Mesodermal cell (in vitro differentiated cells): ENCODE measurements around the gene GID8.

Source experiments
- H3K27ac ChIP-seq: 2 replicates; pipeline ENCODE4 v1.7.0; 2013; ENCODE audit warnings: mild to moderate bottlenecking, low read depth, low read length, moderate library complexity; ENCODE audit not compliant: severe bottlenecking
- H3K36me3 ChIP-seq: 2 replicates; pipeline ENCODE4 v1.7.1; 2013; ENCODE audit warnings: mild to moderate bottlenecking, low read length, moderate library complexity; ENCODE audit not compliant: control insufficient read depth, insufficient read depth
- H3K4me1 ChIP-seq: one replicate; pipeline ENCODE4 v1.7.1; 2013; ENCODE audit warnings: mild to moderate bottlenecking, low read length; ENCODE audit not compliant: insufficient read depth, control insufficient read depth, poor library complexity, severe bottlenecking
- H3K4me3 ChIP-seq: 2 replicates; pipeline ENCODE4 v1.7.0; 2013; ENCODE audit warnings: low read length, control low read depth, mild to moderate bottlenecking; ENCODE audit not compliant: insufficient read depth, poor library complexity, severe bottlenecking; ENCODE audit errors: extremely low read depth
- H3K9me3 ChIP-seq: 2 replicates; pipeline ENCODE4 v1.7.1; 2013; ENCODE audit warnings: mild to moderate bottlenecking, low read length, moderate library complexity; ENCODE audit not compliant: control insufficient read depth
- WGBS, 2 experiments: methylation state at CpG; one replicate each; pipeline ENCODE4 v1.1.5; 2013; ENCODE audit warnings: missing lambda C conversion rate in 2 of 2; ENCODE audit not compliant: insufficient coverage in 2 of 2; 5-methylcytosine and 5-hydroxymethylcytosine counted together

GID8 gene

DNA sequence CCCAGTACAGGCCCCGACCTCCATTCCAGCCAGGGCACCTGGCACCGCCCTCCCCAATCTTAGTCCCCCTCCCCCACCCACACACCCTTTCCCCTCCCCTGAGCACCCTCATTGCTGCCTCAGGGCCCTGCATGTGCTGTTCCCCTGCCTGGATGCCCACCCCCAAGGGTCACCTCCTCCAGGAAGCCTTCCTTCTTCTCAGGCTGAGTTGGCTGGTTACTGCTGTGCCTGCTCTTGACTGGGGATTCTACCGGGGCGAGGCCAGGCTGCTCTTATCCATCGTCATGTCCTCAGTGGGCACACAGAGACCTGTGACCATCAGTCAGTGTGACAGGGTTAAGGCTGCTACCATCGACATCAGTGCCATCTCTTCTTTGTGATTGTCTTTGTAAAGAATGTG, 45.3 kb downstream of the GID8 start:
- Histone ChIP-seq H3K4me1 (no peaks in the 10 kb centered on the region), H3K9me3 (no peaks in the 10 kb centered on the region), H3K4me3 (no peak overlapping the region), H3K36me3 (no peaks in the 10 kb centered on the region), H3K27ac (no peak overlapping the region)
- 93% methylated on average over 4 of the region's 6 CpGs; no CpG with 5 or more reads in 1 of the 2 experiments for WGBS, 2 experiments

GRCh38 chr20:62984666-62985443, 46.9 kb downstream of the GID8 start:
- Histone ChIP-seq H3K9me3 (no peaks in the 10 kb centered on the region), H3K4me1 (no peaks in the 10 kb centered on the region), H3K4me3 (no peak overlapping the region), H3K36me3 (no peaks in the 10 kb centered on the region), H3K27ac (no peak overlapping the region)
- WGBS, 2 experiments: 86 to 90% methylated on average over 17 to 18 of the region's 18 CpGs

DNA sequence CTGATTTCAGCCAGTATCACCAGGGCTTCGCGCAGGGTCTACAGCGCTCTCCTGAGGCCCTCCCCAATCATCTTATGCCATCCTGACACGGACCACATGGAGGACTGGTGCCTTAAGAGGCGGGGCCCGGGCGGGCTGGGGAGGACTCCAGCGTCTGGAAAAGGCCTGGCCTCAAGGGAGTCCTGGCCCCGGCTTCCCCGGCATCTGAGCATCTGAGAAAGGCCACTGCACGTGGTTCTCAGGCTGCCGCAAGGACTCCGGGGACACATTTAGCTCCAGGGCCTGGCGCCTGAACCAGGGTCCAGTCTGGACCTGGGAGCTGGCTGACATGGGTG, 47.5 kb downstream of the GID8 start:
- Histone ChIP-seq H3K36me3 (no peaks in the 10 kb centered on the region), H3K27ac (no peak overlapping the region), H3K4me1 (no peaks in the 10 kb centered on the region), H3K4me3 (no peak overlapping the region), H3K9me3 (no peaks in the 10 kb centered on the region)
- 83 to 88% methylated on average over 14 of the region's 14 CpGs for WGBS, 2 experiments

GRCh38 chr20:62986257-62986800, 48.4 kb downstream of the GID8 start:
- Histone ChIP-seq H3K4me3 (no peak overlapping the region), H3K36me3 (no peaks in the 10 kb centered on the region), H3K27ac (no peak overlapping the region), H3K4me1 (no peaks in the 10 kb centered on the region), H3K9me3 (no peaks in the 10 kb centered on the region)
- WGBS, 2 experiments: 88 to 100% methylated on average over 1 to 6 of the region's 6 CpGs

- H3K36me3 ChIP-seq: no peaks in the 10 kb centered on the region
- WGBS, 2 experiments: 64 to 67% methylated on average over 8 to 9 of the region's 10 CpGs
Measured at GRCh38 chr20:62987114-62987513, 49.2 kb downstream of the GID8 start.

DNA sequence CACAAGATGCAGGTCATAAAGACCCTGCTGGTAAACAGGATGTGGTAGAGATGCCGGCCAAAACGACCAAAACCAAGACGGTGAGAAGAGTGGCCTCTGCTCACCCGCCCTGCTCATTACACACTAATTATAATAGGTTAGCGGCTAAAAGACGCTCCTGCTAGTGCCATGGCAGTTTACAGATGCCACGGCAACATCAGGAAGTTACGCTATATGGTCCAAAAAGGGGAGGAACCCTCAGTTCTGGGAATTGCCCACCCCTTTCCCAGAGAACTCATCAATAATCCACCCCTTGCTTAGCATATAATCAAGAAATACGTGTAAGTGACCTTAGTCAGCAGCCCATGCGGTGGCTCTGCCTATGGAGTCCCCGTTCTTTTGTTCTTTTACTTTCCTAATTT, 51.3 kb downstream of the GID8 start:
- no peak overlapping the region for H3K27ac ChIP-seq
- H3K36me3 ChIP-seq: no peaks in the 10 kb centered on the region
- H3K4me1 ChIP-seq: no peaks in the 10 kb centered on the region
- H3K4me3 ChIP-seq: no peak overlapping the region
- no peaks in the 10 kb centered on the region for H3K9me3 ChIP-seq
- 74 to 86% methylated on average over 10 to 11 of the region's 11 CpGs for WGBS, 2 experiments

More at GRCh38 chr20:62987114-62987513, 49.2 kb downstream of the GID8 start:
- no peak overlapping the region for H3K4me3 ChIP-seq
- no peak overlapping the region for H3K27ac ChIP-seq
- H3K9me3 ChIP-seq: no peaks in the 10 kb centered on the region
- no peaks in the 10 kb centered on the region for H3K4me1 ChIP-seq

DNA sequence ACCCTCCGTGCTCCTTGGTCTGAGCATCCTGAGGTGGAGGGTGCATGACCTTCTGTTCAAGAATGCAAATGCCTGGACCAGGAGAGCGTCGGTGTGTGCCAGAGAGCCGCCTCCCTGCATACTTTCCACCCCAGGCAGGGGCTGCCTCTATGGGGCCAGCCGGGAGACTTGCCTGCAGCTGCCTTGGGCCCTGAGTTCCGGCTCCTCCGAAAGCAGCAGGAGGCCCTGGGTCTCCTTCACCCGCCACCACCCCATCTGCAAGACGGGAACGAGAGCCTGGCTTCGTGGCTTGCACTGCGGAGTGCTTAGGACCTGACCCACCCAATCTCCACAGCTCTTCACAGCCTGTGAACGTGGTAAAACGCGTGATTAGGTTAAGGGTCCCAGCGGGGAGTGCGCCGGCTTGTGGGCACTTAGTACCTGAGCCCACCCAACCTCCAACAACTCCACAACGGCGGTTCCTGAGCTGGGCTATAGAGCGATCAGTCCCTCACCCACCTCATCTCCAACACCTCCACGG, 52.4 kb downstream of the GID8 start:
- WGBS, 2 experiments: 69 to 87% methylated on average over 12 to 21 of the region's 22 CpGs
- Histone ChIP-seq H3K36me3 (no peaks in the 10 kb centered on the region), H3K4me3 (no peak overlapping the region), H3K4me1 (no peaks in the 10 kb centered on the region), H3K27ac (no peak overlapping the region), H3K9me3 (no peaks in the 10 kb centered on the region)

DNA sequence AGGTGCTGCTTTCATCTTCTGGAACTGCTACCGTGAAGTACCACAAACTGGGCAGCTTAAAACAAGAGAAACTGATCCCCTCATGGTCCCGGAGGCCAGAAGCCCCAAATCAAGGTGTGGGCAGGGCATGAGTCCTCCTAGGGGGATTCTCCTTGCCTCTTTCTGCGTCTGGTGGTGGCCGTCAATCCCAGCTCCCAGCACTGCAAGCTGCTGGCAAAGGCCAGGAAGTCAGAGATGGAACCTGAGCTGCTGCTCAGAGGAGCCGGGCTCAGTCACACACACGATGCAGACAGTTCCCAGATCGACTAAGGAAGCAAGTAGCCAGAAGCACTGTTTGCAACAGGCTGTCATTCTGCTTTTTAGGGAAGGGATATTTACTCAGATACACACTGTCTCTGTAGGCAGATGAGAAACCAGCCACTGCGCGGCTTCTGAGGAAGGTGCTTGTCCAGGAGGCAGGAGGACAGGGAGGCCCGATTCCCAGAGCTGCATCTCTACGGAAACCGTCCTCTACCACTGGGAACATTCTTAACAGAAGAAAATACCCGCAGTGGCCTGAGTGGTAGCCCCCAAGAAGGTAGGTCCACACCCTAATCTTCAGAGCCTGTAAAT, 53.4 kb downstream of the GID8 start:
- 81 to 82% methylated on average over 11 to 13 of the region's 13 CpGs for WGBS, 2 experiments
- Histone ChIP-seq H3K4me3 (no peak overlapping the region), H3K36me3 (no peaks in the 10 kb centered on the region), H3K4me1 (no peaks in the 10 kb centered on the region), H3K9me3 (no peaks in the 10 kb centered on the region), H3K27ac (no peak overlapping the region)

DNA sequence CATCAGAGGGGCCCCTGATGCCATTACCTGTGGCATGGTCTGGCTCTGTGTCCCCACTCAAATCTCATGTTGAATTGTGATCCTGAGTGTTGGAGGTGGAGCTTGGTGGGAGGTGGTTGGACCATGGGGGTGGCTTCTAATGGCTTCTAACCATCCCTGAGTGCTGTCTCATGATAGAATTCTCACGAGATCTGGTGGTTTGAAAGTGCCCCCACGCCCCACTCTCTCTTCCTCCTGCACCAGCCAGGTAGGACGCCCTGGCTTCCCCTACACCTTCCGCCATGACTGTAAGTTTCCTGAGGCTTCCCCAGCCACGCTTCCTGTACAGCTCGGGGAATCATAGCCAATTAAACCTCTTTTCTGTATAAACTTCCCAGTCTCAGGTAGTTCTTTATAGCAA, 53.9 kb downstream of the GID8 start:
- Histone ChIP-seq H3K27ac (no peak overlapping the region), H3K4me1 (no peaks in the 10 kb centered on the region), H3K4me3 (no peak overlapping the region), H3K9me3 (no peaks in the 10 kb centered on the region), H3K36me3 (no peaks in the 10 kb centered on the region)
- 67 to 73% methylated on average over 4 to 5 of the region's 6 CpGs for WGBS, 2 experiments

GRCh38 chr20:62993856-62994494, 56.0 kb downstream of the GID8 start:
- H3K4me1 ChIP-seq: no peaks in the 10 kb centered on the region
- H3K27ac ChIP-seq: no peak overlapping the region
- H3K4me3 ChIP-seq: no peak overlapping the region
- no peaks in the 10 kb centered on the region for H3K9me3 ChIP-seq
- no peaks in the 10 kb centered on the region for H3K36me3 ChIP-seq
- 93 to 96% methylated on average over 17 to 19 of the region's 23 CpGs for WGBS, 2 experiments
